ENCODE results near the gene ZNF804A.

The ZNF804A gene

GRCh38 chr2:184610891-184611290 is 12.6 kb downstream of the ZNF804A start:
- DNase-seq (ENCODE audit: low spot score), result no peak

- no peak for DNase-seq (ENCODE audit: low spot score)
Observed at GRCh38 chr2:184611361-184612085, 13.2 kb downstream of the ZNF804A start.

GRCh38 chr2:184620367-184620766 is 22.0 kb downstream of the ZNF804A start:
- DNase-seq (ENCODE audit: low spot score), result no peak

- DNase-seq (ENCODE audit: low spot score), result no peak
Observed at GRCh38 chr2:184624311-184624710, 26.0 kb downstream of the ZNF804A start.

- DNase-seq (ENCODE audit: low spot score), result no peak
Observed at GRCh38 chr2:184628051-184628450, 29.7 kb downstream of the ZNF804A start.

- no peak for DNase-seq (ENCODE audit: low spot score)
Observed at GRCh38 chr2:184633726-184634125, 35.4 kb downstream of the ZNF804A start.

- DNase-seq (ENCODE audit: low spot score), result no peak
Observed at GRCh38 chr2:184637781-184638180, 39.5 kb downstream of the ZNF804A start.

GRCh38 chr2:184644685-184645084 is 46.4 kb downstream of the ZNF804A start:
- no peak for DNase-seq (ENCODE audit: low spot score)

- no peak for DNase-seq (ENCODE audit: low spot score)
Observed at GRCh38 chr2:184646177-184646576, 47.8 kb downstream of the ZNF804A start.

GRCh38 chr2:184646593-184646992 is 48.3 kb downstream of the ZNF804A start:
- no peak for DNase-seq (ENCODE audit: low spot score)

GRCh38 chr2:184654945-184655344 is 56.6 kb downstream of the ZNF804A start:
- no peak for DNase-seq (ENCODE audit: low spot score)

- no peak for DNase-seq (ENCODE audit: low spot score)
Observed at GRCh38 chr2:184677171-184677570, 78.8 kb downstream of the ZNF804A start.

GRCh38 chr2:184679219-184680018 is 81.1 kb downstream of the ZNF804A start:
- no peak for DNase-seq (ENCODE audit: low spot score)

- no peak for DNase-seq (ENCODE audit: low spot score)
Observed at GRCh38 chr2:184680825-184681224, 82.5 kb downstream of the ZNF804A start.

- no peak for DNase-seq (ENCODE audit: low spot score)
Observed at GRCh38 chr2:184681642-184682321, 83.5 kb downstream of the ZNF804A start.

GRCh38 chr2:184683911-184684310 is 85.6 kb downstream of the ZNF804A start:
- no peak for DNase-seq (ENCODE audit: low spot score)

GRCh38 chr2:184685999-184686841 is 87.9 kb downstream of the ZNF804A start:
- no peak for DNase-seq (ENCODE audit: low spot score)

GRCh38 chr2:184689638-184690037 is 91.3 kb downstream of the ZNF804A start:
- DNase-seq (ENCODE audit: low spot score), result no peak

- peak; percentile 25 for DNase-seq (ENCODE audit: low spot score)
Observed at GRCh38 chr2:184692141-184692734, 93.9 kb downstream of the ZNF804A start.

GRCh38 chr2:184696644-184697043 is 98.3 kb downstream of the ZNF804A start:
- no peak for DNase-seq (ENCODE audit: low spot score)

- no peak for DNase-seq (ENCODE audit: low spot score)
Observed at GRCh38 chr2:184698476-184698875, 100.1 kb downstream of the ZNF804A start.

GRCh38 chr2:184721881-184722280 is 123.6 kb downstream of the ZNF804A start:
- DNase-seq (ENCODE audit: low spot score), result no peak

Data from D341Med (cell line).